Measurements from ENCODE around the gene AUTS2. TPM values are rescaled to one million over a fixed set of nuclear protein-coding genes. Genes with fewer than 3 reads are reported as not detected.

Gene AUTS2
- total and polyA plus RNA-seq, 2 donors (not counting 1 experiment from before 2014, with no cell fraction given): 0.60 to 9.1 TPM

DNA sequence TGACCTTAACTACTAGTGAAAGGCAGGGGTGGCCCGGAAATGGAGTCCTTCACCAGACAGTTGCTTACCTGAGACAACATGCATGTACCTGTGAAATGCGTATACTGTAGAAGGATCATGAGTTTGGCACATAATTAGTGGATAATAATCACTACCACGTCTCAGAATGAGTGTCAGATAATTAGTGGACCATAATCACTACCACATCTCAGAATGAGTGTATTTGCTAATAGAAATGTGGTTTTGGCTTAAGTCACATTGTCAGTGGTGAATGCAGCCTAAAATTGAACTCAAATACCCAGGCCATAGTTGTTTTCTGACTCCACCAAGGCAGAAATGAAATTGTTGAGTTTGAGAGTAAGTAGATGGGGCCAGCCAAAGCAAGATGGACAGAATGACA, 1065.4 kb downstream of the AUTS2 start:
- no peak overlapping the region for H3K4me3 ChIP-seq (replicated peaks in 1 of 4; ENCODE audit: control extremely low read depth in 1 of 4, insufficient read depth in 1 of 4, low read depth in 3 of 4, low read length in 4 of 4)
- H3K4me2 ChIP-seq (ENCODE audit: extremely low read depth, insufficient read depth, low read length): no peak overlapping the region
- no peaks in the 10 kb centered on the region for H3K9me3 ChIP-seq (ENCODE audit: control insufficient read depth, insufficient read depth, low read depth, low read length)
- H4K20me1 ChIP-seq (ENCODE audit: control insufficient read depth, extremely low read depth, insufficient read depth, low read length): no peaks in the 10 kb centered on the region
- DNase-seq (ENCODE audit: low read depth in 2 of 2): no peak
- no peak overlapping the region for H3K27ac ChIP-seq (ENCODE audit: insufficient read depth, low read length)
- no peaks in the 10 kb centered on the region for H3K36me3 ChIP-seq (ENCODE audit: control insufficient read depth, insufficient read depth, low read length)
- H3K27me3 ChIP-seq (ENCODE audit: control insufficient read depth, insufficient read depth, low read length): no peaks in the 10 kb centered on the region
- no peak for TF ChIP-seq EZH2 (IDR thresholded peaks at IDR 0.05; ENCODE audit: low read length, missing control alignments)
- TF ChIP-seq, protein P1, sequence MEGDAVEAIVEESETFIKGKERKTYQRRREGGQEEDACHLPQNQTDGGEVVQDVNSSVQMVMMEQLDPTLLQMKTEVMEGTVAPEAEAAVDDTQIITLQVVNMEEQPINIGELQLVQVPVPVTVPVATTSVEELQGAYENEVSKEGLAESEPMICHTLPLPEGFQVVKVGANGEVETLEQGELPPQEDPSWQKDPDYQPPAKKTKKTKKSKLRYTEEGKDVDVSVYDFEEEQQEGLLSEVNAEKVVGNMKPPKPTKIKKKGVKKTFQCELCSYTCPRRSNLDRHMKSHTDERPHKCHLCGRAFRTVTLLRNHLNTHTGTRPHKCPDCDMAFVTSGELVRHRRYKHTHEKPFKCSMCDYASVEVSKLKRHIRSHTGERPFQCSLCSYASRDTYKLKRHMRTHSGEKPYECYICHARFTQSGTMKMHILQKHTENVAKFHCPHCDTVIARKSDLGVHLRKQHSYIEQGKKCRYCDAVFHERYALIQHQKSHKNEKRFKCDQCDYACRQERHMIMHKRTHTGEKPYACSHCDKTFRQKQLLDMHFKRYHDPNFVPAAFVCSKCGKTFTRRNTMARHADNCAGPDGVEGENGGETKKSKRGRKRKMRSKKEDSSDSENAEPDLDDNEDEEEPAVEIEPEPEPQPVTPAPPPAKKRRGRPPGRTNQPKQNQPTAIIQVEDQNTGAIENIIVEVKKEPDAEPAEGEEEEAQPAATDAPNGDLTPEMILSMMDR (conservative IDR thresholded peaks at IDR 0.05 in 1 of 2, IDR thresholded peaks at IDR 0.05 in 1 of 2; ENCODE audit: low read depth in 1 of 2, low read length in 2 of 2): no peak
- H3K9ac ChIP-seq (ENCODE audit: insufficient read depth, low read length): no peak overlapping the region
- no peaks in the 10 kb centered on the region for H3K79me2 ChIP-seq (ENCODE audit: control insufficient read depth, insufficient read depth, low read length)
- H3K4me1 ChIP-seq (ENCODE audit: control insufficient read depth, extremely low read depth, insufficient read depth, low read length): no peaks in the 10 kb centered on the region
- no peak overlapping the region for H2AFZ ChIP-seq (ENCODE audit: low read length)

DNA sequence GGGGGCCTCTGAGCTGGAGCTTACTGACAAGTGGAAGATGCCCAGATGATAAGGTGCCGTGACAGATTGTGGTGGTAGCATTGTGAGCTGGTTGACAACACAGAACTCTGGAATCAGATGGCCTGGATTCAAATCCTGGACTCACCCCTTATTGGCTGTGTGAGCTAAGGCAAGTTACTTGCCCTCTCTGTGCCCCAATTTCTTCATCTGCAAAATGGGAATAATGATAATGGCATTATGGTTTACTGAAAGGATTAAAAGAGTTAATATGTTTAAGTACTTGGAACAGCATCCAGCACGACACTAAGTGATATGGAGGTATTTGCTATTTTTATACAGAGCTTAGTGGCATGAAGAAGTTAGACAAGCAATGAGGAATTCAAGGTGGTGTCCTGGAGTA, 1067.7 kb downstream of the AUTS2 start:
- Histone ChIP-seq H3K79me2 (ENCODE audit: control insufficient read depth, insufficient read depth, low read length) (no peaks in the 10 kb centered on the region), H3K36me3 (ENCODE audit: control insufficient read depth, insufficient read depth, low read length) (no peaks in the 10 kb centered on the region), H4K20me1 (ENCODE audit: control insufficient read depth, extremely low read depth, insufficient read depth, low read length) (no peaks in the 10 kb centered on the region), H3K9me3 (ENCODE audit: control insufficient read depth, insufficient read depth, low read depth, low read length) (no peaks in the 10 kb centered on the region), H3K4me3 (replicated peaks in 1 of 4; ENCODE audit: control extremely low read depth in 1 of 4, insufficient read depth in 1 of 4, low read depth in 3 of 4, low read length in 4 of 4) (no peak overlapping the region), H3K27ac (ENCODE audit: insufficient read depth, low read length) (no peak overlapping the region), H3K4me1 (ENCODE audit: control insufficient read depth, extremely low read depth, insufficient read depth, low read length) (no peaks in the 10 kb centered on the region), H3K9ac (ENCODE audit: insufficient read depth, low read length) (no peak overlapping the region), H2AFZ (ENCODE audit: low read length) (no peak overlapping the region), H3K27me3 (ENCODE audit: control insufficient read depth, insufficient read depth, low read length) (no peaks in the 10 kb centered on the region), H3K4me2 (ENCODE audit: extremely low read depth, insufficient read depth, low read length) (no peak overlapping the region)
- no peak for DNase-seq (ENCODE audit: low read depth in 2 of 2)
- TF ChIP-seq, protein P1 (conservative IDR thresholded peaks at IDR 0.05 in 1 of 2, IDR thresholded peaks at IDR 0.05 in 1 of 2; ENCODE audit: low read depth in 1 of 2, low read length in 2 of 2): no peak
- no peak for TF ChIP-seq EZH2 (IDR thresholded peaks at IDR 0.05; ENCODE audit: low read length, missing control alignments)

DNA sequence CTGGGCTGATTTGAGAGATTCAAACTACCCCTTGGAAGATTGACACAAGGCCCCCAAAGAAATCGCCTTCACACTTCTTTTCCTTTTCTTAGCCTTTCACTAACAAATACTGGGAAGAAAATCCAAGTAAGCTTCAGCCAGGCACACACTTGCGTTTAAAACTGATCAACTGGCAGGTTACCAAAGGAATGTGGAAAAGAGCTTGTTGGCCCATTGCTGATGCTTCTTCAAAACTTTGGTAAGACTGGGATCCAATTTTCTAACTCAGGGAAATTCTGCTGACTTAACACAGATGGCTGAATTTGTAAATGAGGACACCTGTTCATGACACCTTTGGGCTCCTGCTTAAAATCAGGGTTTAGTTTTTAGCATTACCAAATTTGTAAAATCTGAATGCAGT, 1069.1 kb downstream of the AUTS2 start:
- Histone ChIP-seq H3K27ac (ENCODE audit: insufficient read depth, low read length) (no peak overlapping the region), H3K4me1 (ENCODE audit: control insufficient read depth, extremely low read depth, insufficient read depth, low read length) (no peaks in the 10 kb centered on the region), H4K20me1 (ENCODE audit: control insufficient read depth, extremely low read depth, insufficient read depth, low read length) (no peaks in the 10 kb centered on the region), H3K4me2 (ENCODE audit: extremely low read depth, insufficient read depth, low read length) (no peak overlapping the region), H3K9me3 (ENCODE audit: control insufficient read depth, insufficient read depth, low read depth, low read length) (no peaks in the 10 kb centered on the region), H3K4me3 (replicated peaks in 1 of 4; ENCODE audit: control extremely low read depth in 1 of 4, insufficient read depth in 1 of 4, low read depth in 3 of 4, low read length in 4 of 4) (no peak overlapping the region), H3K79me2 (ENCODE audit: control insufficient read depth, insufficient read depth, low read length) (no peaks in the 10 kb centered on the region), H2AFZ (ENCODE audit: low read length) (no peak overlapping the region), H3K27me3 (ENCODE audit: control insufficient read depth, insufficient read depth, low read length) (no peaks in the 10 kb centered on the region), H3K36me3 (ENCODE audit: control insufficient read depth, insufficient read depth, low read length) (no peaks in the 10 kb centered on the region), H3K9ac (ENCODE audit: insufficient read depth, low read length) (no peak overlapping the region)
- no peak for TF ChIP-seq EZH2 (IDR thresholded peaks at IDR 0.05; ENCODE audit: low read length, missing control alignments)
- TF ChIP-seq, protein P1 (conservative IDR thresholded peaks at IDR 0.05 in 1 of 2, IDR thresholded peaks at IDR 0.05 in 1 of 2; ENCODE audit: low read depth in 1 of 2, low read length in 2 of 2): no peak
- no peak for DNase-seq (ENCODE audit: low read depth in 2 of 2)
